SK-N-SH treated with all-trans-retinoic acid at 6 μM for 48 hours (cell line): Measurements from ENCODE around the gene ARID5B.

ENCODE experiments used
- ATAC-seq: fragments of 200-7000 bp; cut with Tn5 transposase; 3 replicates; pipeline ENCODE4 v1.9.1; 2020; ENCODE audit warnings: mild to moderate bottlenecking, moderate library complexity
- ARNTL ChIP-seq: fragments of 450-650 bp; formaldehyde crosslinking; IDR thresholded peaks from 2 replicates; pipeline ENCODE4 v1.5.0; 2020; ENCODE audit warnings: low read depth, mild to moderate bottlenecking, moderate library complexity, borderline replicate concordance
- BACH2 ChIP-seq: fragments of 250-450 bp; sonication (Bioruptor Pico); IDR thresholded peaks from 2 replicates; pipeline ENCODE4 v1.9.0; 2021; ENCODE audit warnings: mild to moderate bottlenecking, borderline replicate concordance
- CREB5 ChIP-seq: fragments of 250-450 bp; sonication (Bioruptor Pico); IDR thresholded peaks from 2 replicates; pipeline ENCODE4 v1.5.1; 2020; ENCODE audit warnings: low read depth, mild to moderate bottlenecking, moderate library complexity
- CSDC2 ChIP-seq: fragments of 250-450 bp; sonication (Bioruptor Pico); IDR thresholded peaks from 2 replicates; pipeline ENCODE4 v1.5.0; 2020; ENCODE audit warnings: mild to moderate bottlenecking, moderate library complexity
- CSRNP3 ChIP-seq: fragments of 250-450 bp; sonication (Bioruptor Pico); IDR thresholded peaks from 2 replicates; pipeline ENCODE4 v1.5.1; 2021; ENCODE audit warnings: mild to moderate bottlenecking, moderate library complexity
- ESRRG ChIP-seq: fragments of 250-450 bp; sonication (Bioruptor Pico); IDR thresholded peaks from 2 replicates; pipeline ENCODE4 v1.6.1; 2021; ENCODE audit warnings: mild to moderate bottlenecking
- GLIS3 ChIP-seq: fragments of 250-450 bp; sonication (Bioruptor Pico); IDR thresholded peaks from 2 replicates; pipeline ENCODE4 v1.5.0; 2020; ENCODE audit warnings: mild to moderate bottlenecking, moderate library complexity
- ISL1 ChIP-seq: fragments of 250-450 bp; sonication (Bioruptor Pico); IDR thresholded peaks from 2 replicates; pipeline ENCODE4 v2.1.2; 2022; ENCODE audit warnings: mild to moderate bottlenecking, moderate library complexity
- OSR1 ChIP-seq: fragments of 250-450 bp; sonication (Bioruptor Pico); IDR thresholded peaks from 2 replicates; pipeline ENCODE4 v1.8.0; 2022; ENCODE audit warnings: moderate library complexity, mild to moderate bottlenecking, inconsistent platforms
- PATZ1 ChIP-seq: fragments of 250-450 bp; sonication (Bioruptor Pico); IDR thresholded peaks from 2 replicates; pipeline ENCODE4 v1.8.0; 2020; ENCODE audit warnings: mild to moderate bottlenecking, moderate library complexity, borderline replicate concordance
- POU6F1 ChIP-seq: fragments of 250-450 bp; sonication (Bioruptor Pico); IDR thresholded peaks from 2 replicates; pipeline ENCODE4 v1.8.0; 2021; ENCODE audit warnings: low read depth, mild to moderate bottlenecking, moderate library complexity, borderline replicate concordance
- PPARA ChIP-seq: fragments of 250-450 bp; sonication (Bioruptor Pico); IDR thresholded peaks from 2 replicates; pipeline ENCODE4 v1.5.0; 2020; ENCODE audit warnings: mild to moderate bottlenecking, borderline replicate concordance
- RARB ChIP-seq: fragments of 250-450 bp; sonication (Bioruptor Pico); IDR thresholded peaks from 2 replicates; pipeline ENCODE4 v1.8.0; 2021; ENCODE audit warnings: mild to moderate bottlenecking, moderate library complexity
- SNAI2 ChIP-seq: fragments of 250-450 bp; sonication (Bioruptor Pico); IDR thresholded peaks from 2 replicates; pipeline ENCODE4 v1.5.0; 2020; ENCODE audit warnings: mild to moderate bottlenecking, moderate library complexity
- TCF4 ChIP-seq: fragments of 250-450 bp; sonication (Bioruptor Pico); IDR thresholded peaks from 2 replicates; pipeline ENCODE4 v1.8.0; 2021; ENCODE audit warnings: mild to moderate bottlenecking, moderate library complexity, borderline replicate concordance
- TOX ChIP-seq: fragments of 250-450 bp; sonication (Bioruptor Pico); IDR thresholded peaks from 2 replicates; pipeline ENCODE4 v1.8.0; 2021; ENCODE audit warnings: mild to moderate bottlenecking, moderate library complexity, borderline replicate concordance
- TSHZ2 ChIP-seq: fragments of 250-450 bp; sonication (Bioruptor Pico); IDR thresholded peaks from 2 replicates; pipeline ENCODE4 v1.5.0; 2020; ENCODE audit warnings: mild to moderate bottlenecking, moderate library complexity
- ZC3H10 ChIP-seq: fragments of 250-450 bp; sonication (Bioruptor Pico); IDR thresholded peaks from 2 replicates; pipeline ENCODE4 v1.5.1; 2021; ENCODE audit warnings: mild to moderate bottlenecking, moderate library complexity
- ZFP30 ChIP-seq: fragments of 450-650 bp; formaldehyde crosslinking; IDR thresholded peaks from 2 replicates; pipeline ENCODE4 v1.5.0; 2022; ENCODE audit warnings: mild to moderate bottlenecking, moderate library complexity
- ZNF565 ChIP-seq: fragments of 450-650 bp; formaldehyde crosslinking; conservative IDR thresholded peaks from 2 replicates; pipeline ENCODE4 v1.5.0; 2020; ENCODE audit warnings: low read depth, mild to moderate bottlenecking, moderate library complexity
- ZNF70 ChIP-seq: fragments of 450-650 bp; formaldehyde crosslinking; IDR thresholded peaks from 2 replicates; pipeline ENCODE4 v1.5.0; 2020; ENCODE audit warnings: mild to moderate bottlenecking, moderate library complexity
- ZNF8 ChIP-seq: fragments of 450-650 bp; formaldehyde crosslinking; IDR thresholded peaks from 2 replicates; pipeline ENCODE4 v1.5.0; 2020; ENCODE audit warnings: mild to moderate bottlenecking, moderate library complexity

The ARID5B gene

GRCh38 chr10:61870526-61870895 is 31.0 kb upstream of the ARID5B start:
- ATAC-seq, result peak; percentile 53
- TF ChIP-seq SNAI2 (CRISPR knock-in tag), result no peak
- TF ChIP-seq ARNTL (CRISPR knock-in tag), result no peak
- no peak for TF ChIP-seq TOX (CRISPR knock-in tag)
- no peak for TF ChIP-seq ZFP30 (CRISPR knock-in tag)
- no peak for TF ChIP-seq POU6F1 (CRISPR knock-in tag)
- no peak for TF ChIP-seq ESRRG (CRISPR knock-in tag)
- no peak for TF ChIP-seq ZC3H10 (CRISPR knock-in tag)
- no peak for TF ChIP-seq TCF4 (CRISPR knock-in tag)
- no peak for TF ChIP-seq ZNF70 (CRISPR knock-in tag)
- TF ChIP-seq ISL1 (CRISPR knock-in tag), result no peak
- no peak for TF ChIP-seq CSDC2

- TF ChIP-seq PATZ1 (CRISPR knock-in tag) (no peak), ARNTL (CRISPR knock-in tag) (no peak), TCF4 (CRISPR knock-in tag) (no peak), CREB5 (CRISPR knock-in tag) (no peak), RARB (no peak), ISL1 (CRISPR knock-in tag) (no peak), PPARA (CRISPR knock-in tag) (no peak)
- ATAC-seq, result no peak
Measured at GRCh38 chr10:61871487-61871886, 30.0 kb upstream of the ARID5B start.

GRCh38 chr10:61877887-61878739 is 23.4 kb upstream of the ARID5B start:
- no peak for ATAC-seq

More at GRCh38 chr10:61877887-61878739, 23.4 kb upstream of the ARID5B start:
- TF ChIP-seq ZNF8 (CRISPR knock-in tag) (no peak), TSHZ2 (CRISPR knock-in tag) (no peak), ESRRG (CRISPR knock-in tag) (no peak), OSR1 (CRISPR knock-in tag) (no peak), ZNF565 (CRISPR knock-in tag) (no peak), TOX (CRISPR knock-in tag) (no peak), TCF4 (CRISPR knock-in tag) (no peak), PATZ1 (CRISPR knock-in tag) (no peak), ZNF70 (CRISPR knock-in tag) (no peak), SNAI2 (CRISPR knock-in tag) (no peak), GLIS3 (CRISPR knock-in tag) (no peak), CREB5 (CRISPR knock-in tag) (no peak), CSRNP3 (no peak), BACH2 (CRISPR knock-in tag) (no peak), CSDC2 (no peak), PPARA (CRISPR knock-in tag) (no peak)
